ENCODE data around the gene PHYKPL. TPM values are rescaled to one million over a fixed set of nuclear protein-coding genes. Genes with fewer than 3 reads are reported as not detected.

The PHYKPL gene
- total and polyA plus RNA-seq, 2 donors (not counting 3 experiments of a cell fraction or from before 2014, with no cell fraction given) = 71.7 to 81.7 TPM

GRCh38 chr5:178170455-178170854 is 62.1 kb downstream of the PHYKPL start:
- Histone ChIP-seq H3K9ac (replicated peaks; ENCODE audit: extremely low read depth, insufficient read depth, low read length) (no peak overlapping the region), H3K4me2 (ENCODE audit: insufficient read depth, low read length) (no peak overlapping the region), H3K27ac (ENCODE audit: insufficient read depth, low read depth, low read length) (no peak overlapping the region), H3K9me1 (replicated peaks; ENCODE audit: control insufficient read depth, extremely low read depth, insufficient read depth, low read length) (no peaks in the 10 kb centered on the region), H3K4me1 (ENCODE audit: control insufficient read depth, extremely low read depth, insufficient read depth, low read length) (no peaks in the 10 kb centered on the region), H3K79me2 (ENCODE audit: control insufficient read depth, insufficient read depth, low read length) (no peaks in the 10 kb centered on the region), H3K9me3 (replicated peaks; ENCODE audit: control insufficient read depth, insufficient read depth, low read length) (no peaks in the 10 kb centered on the region), H4K20me1 (replicated peaks; ENCODE audit: control insufficient read depth, extremely low read depth, insufficient read depth, low read length) (no peaks in the 10 kb centered on the region), H2AFZ (ENCODE audit: low read depth, low read length) (no peak overlapping the region), H3K36me3 (ENCODE audit: control insufficient read depth in 2 of 2, extremely low read depth in 1 of 2, insufficient read depth in 2 of 2, low read length in 2 of 2) (no peaks in the 10 kb centered on the region), H3K4me3 (replicated peaks in 1 of 3; ENCODE audit: insufficient read depth in 1 of 3, low read depth in 1 of 3, low read length in 3 of 3) (no peak overlapping the region), H3K27me3 (ENCODE audit: control insufficient read depth in 2 of 2, insufficient read depth in 2 of 2, low read length in 2 of 2) (peaks cover 4 to 7% of the 10 kb centered on the region in 2 experiments)
- ChIA-PET POLR2A (no interaction called here), CTCF (no interaction called here)
- DNase-seq (ENCODE audit: low read depth, low spot score) (no peak), FAIRE-seq (no peak)
- intact Hi-C loops (cut with micrococcal nuclease) (no loop called here), dilution Hi-C loops (cut with MboI; ENCODE audit: extremely low pct_ligation_motif_present, low sequenced_read_pairs) (no loop called here)
- TF ChIP-seq POLR2A (IDR thresholded peaks at IDR 0.05; ENCODE audit: low read depth, low read length) (no peak), EZH2 (IDR thresholded peaks at IDR 0.05; ENCODE audit: borderline replicate concordance, low read depth, low read length, severe bottlenecking) (no peak), POLR2AphosphoS5 (IDR thresholded peaks at IDR 0.05; ENCODE audit: insufficient read depth, low read depth, low read length) (no peak), CTCF (IDR thresholded peaks at IDR 0.05; ENCODE audit: extremely low read depth in 1 of 2, insufficient read depth in 1 of 2, low read depth in 1 of 2, low read length in 2 of 2) (no peak), JUN (IDR thresholded peaks at IDR 0.05; ENCODE audit: borderline replicate concordance, insufficient read depth, insufficient read length, low read depth) (no peak), FOS (IDR thresholded peaks at IDR 0.05; ENCODE audit: borderline replicate concordance, insufficient read depth, low read length) (no peak), GATA2 (IDR thresholded peaks at IDR 0.05; ENCODE audit: insufficient read depth, insufficient read length, low read depth, low read length) (no peak), MAX (IDR thresholded peaks at IDR 0.05; ENCODE audit: insufficient read depth, insufficient read length) (no peak), MYC (IDR thresholded peaks at IDR 0.05; ENCODE audit: low read depth, low read length) (no peak)
- BruUV-seq (replicated peaks) = no TSS peak
